ENCODE results near the gene PTPRR.
"Not testable (repeated sequence)": the region's sequence is repeated elsewhere in the genome, so short reads cannot be mapped to it uniquely, and the experiment has no call there.

Gene PTPRR

DNA sequence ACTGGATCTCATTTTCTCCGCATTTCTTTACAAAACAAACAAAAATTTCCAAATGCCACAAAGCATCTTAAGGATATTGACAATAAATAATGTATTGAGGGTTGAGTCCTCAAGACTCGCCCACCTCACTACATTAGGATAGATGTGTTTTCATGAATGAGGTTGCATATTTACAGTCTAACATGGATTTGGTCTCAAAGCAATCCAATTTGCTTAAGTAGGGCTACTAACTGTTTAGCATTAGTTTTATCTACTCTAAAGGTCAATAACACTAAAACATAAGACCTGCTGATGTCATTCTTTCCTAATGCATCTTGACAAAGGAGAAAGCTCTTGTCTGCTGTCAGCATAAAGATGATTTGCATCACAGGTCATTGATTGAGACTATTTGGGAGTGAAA, 82.4 kb downstream of the PTPRR start:
- DNase-seq, result no peak

- DNase-seq, result no peak
These were observed 83.5 kb downstream of the PTPRR start for GRCh38 chr12:70837026-70837425.

DNA sequence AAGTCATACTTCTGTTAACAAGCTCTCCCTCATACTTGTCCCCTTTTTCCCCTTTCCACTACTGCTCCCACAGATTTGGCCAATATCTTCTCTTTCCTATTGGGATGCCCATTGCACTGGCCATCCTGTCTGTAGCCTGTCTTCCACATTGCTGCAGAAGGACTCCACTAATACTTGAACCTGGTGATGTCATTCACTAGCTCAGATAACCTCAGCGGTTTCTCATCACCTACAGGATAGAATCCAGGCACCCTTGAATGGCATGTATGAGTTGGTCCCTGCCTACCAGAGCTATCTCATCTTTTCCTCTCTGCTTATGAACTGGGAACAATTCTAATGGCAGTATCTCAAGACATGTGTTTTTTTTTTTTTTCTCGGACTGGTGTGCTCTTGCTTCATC, 84.6 kb downstream of the PTPRR start:
- no peak for DNase-seq

DNA sequence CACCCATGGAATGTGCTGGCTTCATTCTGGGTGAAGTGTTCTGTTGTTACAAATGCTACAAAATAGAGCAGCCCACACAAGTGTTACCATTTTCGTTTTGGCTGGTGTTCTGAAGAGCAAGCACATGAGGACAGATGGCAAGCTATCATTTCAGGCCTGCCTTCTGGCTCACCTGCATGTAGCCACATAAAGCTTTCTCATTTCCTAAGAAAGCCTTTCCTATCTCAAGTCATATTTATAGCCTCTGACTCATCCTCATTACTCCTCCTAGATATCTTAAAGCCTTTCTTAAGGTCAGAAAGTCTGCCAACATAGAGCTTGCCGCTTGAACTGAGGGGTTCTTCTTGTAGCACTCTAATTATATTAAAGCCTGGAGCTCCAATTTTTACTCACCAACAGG, 89.0 kb downstream of the PTPRR start:
- no peak for DNase-seq

- DNase-seq, result no peak
These were observed 90.1 kb downstream of the PTPRR start for GRCh38 chr12:70830221-70831061.

- DNase-seq, result no peak
These were observed 91.5 kb downstream of the PTPRR start for GRCh38 chr12:70829070-70829469.

- no peak for DNase-seq
These were observed 92.2 kb downstream of the PTPRR start for GRCh38 chr12:70828351-70828750.

DNA sequence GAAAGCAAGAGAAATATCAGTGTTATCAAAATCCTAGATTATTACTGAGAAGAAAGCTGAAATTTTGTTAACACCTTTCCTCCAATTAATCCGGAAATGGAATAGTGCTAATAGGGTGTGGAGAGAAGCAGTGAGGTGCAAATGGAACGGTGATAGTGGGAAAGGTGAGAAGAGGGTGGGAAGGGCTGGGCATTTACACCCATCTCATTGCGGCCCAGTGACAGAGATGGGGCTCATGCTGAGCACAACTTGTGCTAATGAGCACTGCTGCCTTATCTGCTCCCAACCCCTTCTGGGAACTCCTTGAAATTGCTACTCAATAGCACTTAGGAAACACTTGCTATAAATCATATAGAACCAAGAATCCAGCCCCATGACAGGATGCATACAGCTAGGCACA, 94.4 kb downstream of the PTPRR start:
- no peak for DNase-seq

GRCh38 chr12:70824511-70824910, 96.0 kb downstream of the PTPRR start:
- DNase-seq, result no peak

DNA sequence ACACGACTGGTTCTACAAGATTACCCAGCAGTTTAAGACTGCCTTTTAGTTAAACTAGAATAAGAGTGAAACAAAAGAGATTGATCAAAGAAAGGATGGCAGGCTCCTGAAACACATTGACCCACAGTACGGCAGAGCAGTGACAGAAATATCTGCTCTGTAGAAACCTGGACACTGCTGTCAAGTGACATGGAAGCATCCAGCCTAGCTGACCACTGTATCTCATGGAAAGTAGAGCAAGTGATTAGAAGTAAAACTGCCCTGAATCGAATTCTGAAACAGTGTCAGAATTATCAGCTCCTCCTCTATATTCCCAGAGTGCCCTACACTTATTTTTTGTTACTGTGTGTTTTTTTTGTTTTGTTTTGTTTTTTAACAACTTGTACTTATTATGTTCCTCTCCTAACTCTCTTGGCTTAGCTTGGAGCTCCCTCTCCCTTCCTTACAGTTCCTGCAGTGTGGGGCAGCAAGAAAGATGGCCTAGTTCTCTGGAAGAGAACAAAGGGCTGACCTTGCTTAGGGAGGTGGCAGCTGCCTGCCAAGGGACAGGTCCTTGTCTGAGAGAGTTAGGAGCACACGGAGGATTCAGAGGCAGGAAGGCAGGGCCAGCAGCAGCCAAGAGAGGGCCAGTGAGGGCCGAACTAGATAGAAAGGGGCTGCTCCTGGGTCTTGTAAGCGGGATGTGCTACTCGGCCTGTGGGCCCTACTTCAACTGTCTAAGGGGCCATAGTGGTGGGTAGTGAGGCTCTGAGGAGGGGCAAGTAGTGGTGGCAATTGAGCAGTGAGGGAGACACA, 97.2 kb downstream of the PTPRR start:
- DNase-seq, result no peak

GRCh38 chr12:70822412-70822811, 98.1 kb downstream of the PTPRR start:
- DNase-seq, result no peak

DNA sequence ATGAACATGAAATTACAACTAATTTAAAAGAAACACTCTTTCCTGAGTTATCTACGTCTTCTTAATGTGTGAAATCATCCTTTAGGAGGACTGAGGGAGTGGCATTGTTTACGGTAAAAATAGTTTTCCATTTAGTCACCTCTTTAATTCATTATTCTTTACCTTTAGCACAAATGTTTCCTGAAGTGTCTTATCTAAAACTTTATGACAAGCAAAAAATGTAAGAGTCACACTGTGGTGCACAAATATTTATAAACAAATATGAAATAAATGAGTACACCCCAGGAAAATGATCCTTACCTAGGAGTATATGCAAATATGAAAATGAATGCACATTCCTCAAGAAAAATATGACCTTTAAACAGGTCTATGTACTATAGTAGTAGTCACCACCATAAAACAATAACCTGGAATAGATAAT, 104.6 kb downstream of the PTPRR start:
- DNase-seq, result no peak

DNA sequence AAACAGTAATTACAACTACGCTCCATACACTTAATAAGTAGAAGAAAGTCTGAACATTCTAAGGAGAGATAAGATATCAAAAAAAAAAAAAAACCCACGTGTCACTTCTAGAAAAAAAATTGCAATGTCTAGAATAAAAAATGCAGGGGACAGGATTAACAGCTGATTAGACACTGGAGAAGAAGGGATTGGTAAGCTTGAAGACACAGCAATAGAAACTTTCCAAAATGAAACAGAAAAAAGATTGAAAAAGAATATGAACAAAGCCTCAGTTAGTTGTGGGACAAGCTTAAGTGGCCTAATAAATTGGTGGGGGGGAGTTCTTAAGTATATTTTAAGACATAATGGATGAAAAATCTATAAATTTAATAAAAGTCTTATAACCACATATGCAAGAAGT, 105.5 kb downstream of the PTPRR start:
- DNase-seq, result no peak

- no peak for DNase-seq
These were observed 107.0 kb downstream of the PTPRR start for GRCh38 chr12:70813559-70813958.

DNA sequence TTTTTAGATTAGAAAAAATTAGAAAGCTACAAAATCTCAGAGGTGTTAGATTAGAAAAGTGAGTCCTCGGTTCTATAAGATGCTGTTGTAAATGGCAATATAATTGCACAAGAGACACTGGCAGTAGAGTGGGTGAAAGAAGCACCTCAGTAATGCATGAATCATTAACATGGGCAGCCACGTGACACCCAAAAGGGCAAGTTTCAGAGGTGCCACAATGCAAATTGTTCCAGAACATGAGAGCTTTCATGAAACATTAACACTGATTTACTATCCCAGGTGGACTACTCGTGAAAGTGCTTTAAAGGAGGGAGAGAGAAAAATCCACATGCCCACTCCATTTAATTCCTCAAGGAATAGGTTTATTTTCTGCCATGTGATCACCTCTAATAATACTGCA, 108.4 kb downstream of the PTPRR start:
- DNase-seq, result no peak

DNA sequence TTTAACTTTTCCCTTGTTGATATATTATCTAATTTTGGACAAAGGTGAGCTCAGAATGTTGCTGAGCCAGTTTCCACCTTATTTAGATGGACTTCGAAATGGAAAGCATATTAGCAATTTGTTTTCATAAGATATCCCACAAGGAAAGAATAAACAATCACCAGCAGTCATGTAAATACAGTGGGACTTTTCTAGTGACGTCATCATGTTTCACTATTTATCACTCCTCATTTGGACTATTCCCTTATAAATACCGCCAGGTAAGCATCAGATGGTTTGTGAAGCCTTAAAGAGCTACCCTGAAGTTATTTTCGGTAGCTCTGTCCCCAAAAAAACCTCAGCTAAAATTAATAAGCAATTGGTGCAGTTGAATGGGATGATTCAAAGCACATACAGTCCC, 110.7 kb downstream of the PTPRR start:
- DNase-seq, result no peak

DNA sequence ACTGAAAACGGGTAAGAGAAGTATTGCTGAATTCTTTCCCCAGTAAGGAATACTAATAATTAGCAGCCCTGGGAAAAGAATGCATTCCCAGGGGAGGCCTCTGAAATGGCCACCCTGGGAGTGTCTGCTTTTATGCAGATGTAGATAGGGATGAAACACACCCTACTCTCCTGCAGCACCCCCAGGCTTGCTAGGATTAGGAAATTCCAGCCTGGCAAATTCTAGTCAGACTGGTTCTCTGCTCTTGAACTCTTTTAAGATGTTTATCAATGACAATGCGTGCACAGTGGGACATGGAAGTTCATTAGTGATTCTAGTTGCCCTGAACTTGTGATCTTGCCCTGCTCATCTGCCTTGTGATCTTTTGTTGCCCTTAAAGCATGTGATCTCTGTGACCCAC, 112.5 kb downstream of the PTPRR start:
- not testable (repeated sequence) for DNase-seq

- DNase-seq, result no peak
These were observed 113.7 kb downstream of the PTPRR start for GRCh38 chr12:70806827-70807226.

- no peak for DNase-seq
These were observed 114.5 kb downstream of the PTPRR start for GRCh38 chr12:70806043-70806442.

DNA sequence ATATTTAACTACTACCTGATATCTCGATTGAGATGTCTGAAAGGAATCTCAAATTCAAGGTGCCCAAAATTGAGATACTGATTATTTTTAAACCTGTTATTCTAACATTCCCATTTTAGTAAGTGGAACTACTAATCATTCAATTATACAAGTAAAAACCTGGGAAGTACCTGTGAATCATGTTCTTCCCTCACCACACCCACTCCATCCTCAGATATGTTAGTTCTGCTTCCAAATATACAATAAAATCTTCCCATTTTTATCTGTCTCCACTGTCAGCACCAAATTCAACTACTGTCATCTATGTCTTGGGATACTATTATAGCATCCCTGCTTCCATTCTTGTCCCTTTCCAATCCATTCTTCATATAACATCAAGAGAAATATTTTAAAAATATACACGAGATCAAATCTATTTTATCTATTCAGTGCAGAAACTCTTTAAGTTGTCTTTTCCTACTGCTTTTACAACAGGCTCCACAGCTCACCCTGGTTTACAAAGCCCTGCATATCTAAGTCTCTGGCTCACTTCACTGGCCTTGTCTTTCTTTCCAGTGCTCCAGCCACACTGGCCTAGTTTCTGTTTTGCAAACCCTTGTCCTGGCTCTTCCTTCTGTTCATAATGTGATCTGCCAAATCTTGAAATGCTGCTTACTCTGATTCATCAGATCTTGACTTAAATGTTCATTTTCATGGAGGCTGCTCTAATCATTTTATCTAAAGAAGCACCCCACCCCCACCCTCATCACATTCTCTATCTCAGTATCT, 122.3 kb downstream of the PTPRR start:
- no peak for DNase-seq

DNA sequence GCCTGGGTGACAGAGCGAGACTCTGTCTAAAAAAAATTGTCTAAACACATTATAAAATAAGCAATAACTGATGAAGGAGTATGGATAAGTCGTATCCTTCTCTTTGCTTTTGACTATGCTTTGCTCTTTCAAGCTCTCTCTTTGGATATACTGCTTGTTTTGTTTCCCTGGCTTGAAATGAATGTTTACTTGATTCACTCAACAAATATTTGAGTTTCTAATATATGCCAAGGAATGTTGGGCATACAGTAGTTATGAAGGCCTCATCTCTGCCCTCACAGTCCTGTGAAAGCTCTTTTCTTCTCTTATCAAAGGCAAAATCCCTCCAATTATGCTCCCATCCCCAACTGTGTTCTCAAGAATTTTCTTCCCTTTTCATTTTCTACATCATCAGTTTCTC, 123.5 kb downstream of the PTPRR start:
- no peak for DNase-seq

GRCh38 chr12:70795608-70796007, 124.9 kb downstream of the PTPRR start:
- DNase-seq, result no peak

DNA sequence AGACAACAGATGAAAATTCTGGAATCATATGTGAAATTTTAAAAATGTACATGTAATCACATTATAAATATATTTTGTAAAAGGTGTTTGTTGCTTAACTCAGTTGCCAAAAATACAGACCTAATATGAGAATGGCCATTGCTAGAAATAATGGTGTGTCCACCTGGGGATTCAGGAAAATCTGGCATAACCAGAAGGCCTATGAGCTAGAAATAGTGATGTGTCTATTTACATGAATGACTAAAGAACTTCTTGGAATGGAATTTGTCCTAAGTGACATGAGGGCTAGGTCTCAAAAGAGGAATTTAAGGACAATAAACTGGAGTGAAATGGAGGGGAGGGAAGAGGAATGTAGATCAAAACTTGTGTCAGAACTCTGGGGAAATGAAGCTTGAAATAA, 126.4 kb downstream of the PTPRR start:
- DNase-seq, result no peak

GRCh38 chr12:70788774-70789173, 131.8 kb downstream of the PTPRR start:
- no peak for DNase-seq
